NOMO-1 (cell line): Measurements from ENCODE around the gene PPM1K.

Experiments used
- DNase-seq, 2 experiments: peaks; one replicate each; lab custom pipeline; 2025; ENCODE audit not compliant: unreplicated experiment in 2 of 2; lab: John Stamatoyannopoulos, UW

PPM1K gene

DNA sequence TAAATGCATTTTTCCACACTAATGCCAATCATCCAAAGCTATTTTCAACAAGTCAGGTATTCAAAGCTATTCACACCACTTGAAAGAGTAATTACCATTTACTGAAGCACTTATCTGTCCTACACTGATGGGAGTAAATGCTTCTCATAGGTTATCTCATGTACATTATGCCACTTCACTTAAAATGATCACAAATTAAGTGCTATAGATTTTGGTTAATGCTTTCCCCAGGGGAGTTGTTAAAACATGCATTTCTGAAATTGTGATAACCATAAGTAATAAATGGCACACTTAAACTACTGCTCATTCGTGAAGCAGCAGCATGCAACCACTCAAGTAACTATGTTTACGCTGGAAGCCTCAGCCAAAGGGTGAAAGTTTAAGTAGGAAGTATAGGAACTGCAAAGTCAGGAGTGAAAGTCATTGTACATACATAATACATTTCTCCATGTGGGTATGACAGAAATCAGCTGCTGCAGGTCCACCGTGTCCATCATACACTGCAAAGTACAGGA lies 6.6 kb downstream of the PPM1K start:
- no peak for DNase-seq

DNA sequence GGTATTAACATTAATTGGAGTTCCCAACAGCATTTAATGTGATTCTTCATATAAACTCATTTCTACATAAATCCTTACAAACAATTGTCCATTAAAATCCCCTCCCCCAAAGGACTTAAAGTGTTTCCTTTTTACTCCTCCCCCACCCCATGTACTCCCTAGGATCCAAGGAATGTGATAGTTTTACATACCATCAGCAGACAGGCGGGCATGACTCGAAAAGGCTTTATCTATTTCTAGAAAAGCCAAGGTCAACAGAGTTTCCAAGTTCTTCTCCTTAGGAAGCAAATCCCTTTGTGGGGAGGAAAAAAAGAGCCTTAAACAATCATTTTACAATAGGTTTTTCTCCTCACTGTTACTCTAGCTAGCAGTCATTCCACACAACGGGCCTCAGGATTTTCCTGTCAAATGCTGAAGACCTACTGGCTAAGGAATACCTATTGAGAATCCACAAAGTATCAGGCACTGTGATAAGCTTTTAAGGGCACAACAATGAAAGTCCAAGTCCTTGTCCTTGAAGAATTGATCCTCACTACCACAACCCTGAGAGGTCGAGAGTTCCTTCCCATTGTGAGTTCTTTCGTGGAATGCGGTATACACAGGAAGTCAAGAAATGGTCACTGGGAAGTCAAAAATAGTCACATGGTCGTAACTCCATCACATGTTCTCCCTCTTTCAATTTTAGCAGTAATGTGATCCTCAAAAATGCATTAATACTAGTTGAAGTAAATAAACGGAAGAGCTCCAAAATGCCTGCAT lies 7.2 kb downstream of the PPM1K start:
- no peak for DNase-seq

DNA sequence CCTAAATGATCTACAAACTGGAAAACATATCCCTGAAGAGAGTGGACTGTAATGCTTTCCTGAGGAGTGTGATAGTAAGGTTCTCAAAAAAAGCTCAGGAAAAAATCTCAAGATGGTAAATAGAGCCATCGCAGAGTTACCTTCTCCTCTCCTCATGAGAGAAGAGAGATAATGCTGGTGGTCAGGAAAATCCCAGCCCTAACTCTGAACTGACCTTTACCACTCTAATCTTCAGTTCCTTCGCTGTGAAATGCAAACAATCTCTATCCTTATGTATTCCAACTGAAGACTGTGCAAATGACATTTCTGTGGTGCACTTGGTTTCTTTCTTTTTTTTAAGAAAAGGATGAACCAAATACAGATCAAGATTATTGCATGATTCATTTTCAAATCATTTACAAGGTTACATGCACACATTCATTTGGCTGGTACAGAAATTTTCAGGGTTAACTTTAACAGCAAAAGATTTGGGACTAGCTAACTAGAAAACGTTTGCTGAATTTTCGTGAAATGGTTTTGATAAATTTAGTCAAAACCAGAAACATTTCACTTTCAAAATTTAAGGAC lies 8.3 kb downstream of the PPM1K start:
- no peak for DNase-seq

DNA sequence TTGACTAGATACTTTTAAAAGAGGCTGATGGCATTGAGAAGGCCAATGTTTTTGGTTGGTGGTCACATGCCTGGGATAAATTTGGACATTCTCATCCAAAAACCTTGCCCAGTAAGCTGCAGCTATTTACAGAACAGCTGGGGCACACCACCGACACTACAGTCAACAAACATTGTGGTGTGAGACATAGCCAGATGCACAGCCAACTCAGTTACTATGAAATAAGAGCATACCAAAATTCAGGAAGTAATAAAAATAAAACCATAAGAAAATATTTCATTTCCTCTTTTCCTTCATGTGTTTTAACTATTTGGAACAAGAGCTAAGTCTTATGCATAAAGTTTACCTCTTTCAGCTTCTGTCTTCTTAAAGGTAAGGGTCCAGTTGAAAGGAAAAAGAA lies 8.8 kb downstream of the PPM1K start:
- peak; percentile 75 to 92 for DNase-seq

DNA sequence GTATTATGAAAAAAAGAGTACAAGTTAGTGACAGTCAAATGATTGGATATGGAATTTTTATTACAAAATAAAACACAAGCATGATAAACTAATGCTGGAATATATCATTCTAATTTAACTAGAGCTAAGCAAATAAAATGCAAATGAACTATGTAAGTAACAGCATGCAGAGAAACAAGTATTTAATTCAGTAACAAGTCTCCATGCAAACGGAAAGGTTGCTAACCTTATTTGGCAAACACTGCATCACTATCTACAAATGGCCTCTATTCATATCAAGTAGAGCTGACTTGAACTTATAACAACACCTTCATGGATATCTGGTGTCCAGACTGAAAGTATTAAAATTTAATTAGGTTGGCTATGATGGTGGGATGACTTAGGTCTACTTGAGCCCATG lies 15.4 kb downstream of the PPM1K start:
- no peak for DNase-seq

DNA sequence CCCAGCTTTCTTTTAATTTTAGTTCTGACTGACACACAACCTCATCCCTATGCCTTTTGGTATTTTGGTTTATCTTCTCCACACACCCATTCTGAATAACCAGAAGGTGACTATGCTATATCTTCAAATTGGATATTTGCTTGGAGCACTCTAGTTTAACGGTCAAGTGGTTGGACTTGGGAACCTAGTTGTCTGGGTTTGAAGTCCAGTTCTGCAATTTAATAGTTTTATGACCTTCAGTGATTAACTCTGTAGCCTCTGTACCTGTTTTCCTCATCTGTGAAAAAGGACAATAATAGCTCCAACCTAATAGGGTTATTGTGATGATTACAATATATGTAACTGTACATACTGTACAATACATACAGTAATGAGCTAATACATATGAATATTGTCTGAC lies 20.0 kb downstream of the PPM1K start:
- DNase-seq: no peak

DNA sequence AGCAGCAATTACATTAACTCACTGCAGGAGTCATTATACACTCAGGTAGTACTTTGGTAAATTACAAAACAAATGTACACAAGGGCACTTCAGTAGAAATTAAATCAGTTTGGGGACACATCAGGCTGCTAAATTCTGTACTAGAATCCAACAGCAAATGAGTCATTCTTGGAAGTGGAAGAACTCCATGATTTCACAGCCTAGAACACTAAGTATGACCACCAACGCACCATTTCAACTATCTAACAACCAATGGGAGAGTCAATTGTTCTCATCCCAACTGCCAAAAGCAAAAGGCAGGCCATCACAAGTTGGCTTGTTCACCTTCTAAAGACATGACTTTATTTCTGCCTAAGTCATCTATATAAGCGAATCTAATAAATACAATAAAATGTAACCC lies 26.6 kb downstream of the PPM1K start:
- no peak for DNase-seq

DNA sequence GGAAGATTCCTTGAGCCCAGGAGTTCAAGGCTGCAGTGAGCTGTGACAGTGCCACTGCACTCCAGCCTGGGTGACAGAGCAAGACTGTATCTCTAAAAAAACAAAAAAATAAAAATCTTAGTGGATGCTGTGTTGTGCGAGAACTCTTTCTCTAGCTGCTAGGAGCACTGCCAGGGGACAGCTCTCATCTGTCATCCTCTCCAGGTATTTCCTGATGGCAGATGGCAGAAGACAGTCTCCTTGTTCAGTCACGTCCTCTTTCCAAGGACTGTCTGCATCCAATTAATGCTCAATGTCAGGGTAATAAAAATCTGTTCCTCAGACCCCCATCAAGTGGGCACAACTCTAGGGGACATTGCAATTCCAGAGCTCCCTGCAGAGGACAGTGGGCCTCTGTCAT lies 29.2 kb downstream of the PPM1K start:
- DNase-seq: no peak

DNA sequence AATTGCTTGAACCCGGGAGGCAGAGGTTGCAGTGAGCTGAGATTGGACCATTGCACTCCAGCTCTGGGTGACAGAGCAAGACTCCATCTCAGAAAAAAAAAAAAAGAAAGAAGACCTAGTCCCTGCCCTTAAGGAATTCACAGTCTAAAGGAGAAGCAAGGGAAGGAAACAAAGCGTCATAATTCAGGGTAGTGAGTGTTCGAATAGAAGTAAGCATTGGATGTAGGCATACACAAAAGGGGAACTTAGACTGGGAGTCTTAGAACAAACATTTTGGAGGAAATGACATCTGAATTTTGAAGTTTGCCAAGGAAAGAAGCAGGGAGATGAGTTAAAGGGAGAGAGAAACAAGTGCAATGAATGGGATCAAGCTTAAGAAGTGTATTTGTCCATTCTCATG lies 32.4 kb downstream of the PPM1K start:
- DNase-seq: peak in 1 of 2 experiments; percentile 0

DNA sequence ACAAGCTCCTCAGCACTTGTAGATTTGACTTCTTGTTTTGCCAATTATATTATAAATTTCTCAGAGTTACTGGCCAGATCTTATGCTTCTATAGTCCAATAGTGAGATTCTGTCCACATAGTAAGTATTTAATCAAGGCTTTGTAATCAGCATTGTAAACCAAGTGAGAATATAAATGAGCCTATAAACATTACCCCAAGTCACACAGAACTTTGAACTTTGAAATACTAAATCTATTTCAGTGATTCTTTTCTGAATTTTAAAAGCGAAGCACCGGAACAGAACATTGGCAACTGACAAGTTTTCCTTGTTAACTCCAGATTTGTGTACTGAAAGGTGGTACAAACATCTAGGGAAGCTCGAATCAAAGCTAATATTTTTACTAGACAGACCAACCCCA lies 37.2 kb downstream of the PPM1K start:
- no peak for DNase-seq

DNA sequence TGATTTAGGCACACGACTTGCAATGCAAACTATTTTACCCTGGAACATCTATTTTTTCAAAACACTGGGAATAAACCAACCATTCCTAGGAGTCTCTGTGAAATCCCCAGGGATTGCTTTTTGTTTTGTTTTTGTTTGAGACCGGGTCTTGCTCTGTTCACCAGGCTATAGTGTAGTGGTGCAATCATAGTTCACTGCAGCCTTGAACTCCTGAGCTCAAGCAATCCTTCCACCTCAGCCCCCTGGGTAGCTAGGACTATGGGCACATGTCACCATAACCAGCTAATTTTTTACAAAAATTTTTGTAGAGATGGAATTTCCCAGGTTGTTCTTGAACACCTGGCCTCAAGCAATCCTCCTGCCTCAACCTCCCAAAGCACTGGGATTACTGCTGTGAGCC lies 37.8 kb downstream of the PPM1K start:
- no peak for DNase-seq

DNA sequence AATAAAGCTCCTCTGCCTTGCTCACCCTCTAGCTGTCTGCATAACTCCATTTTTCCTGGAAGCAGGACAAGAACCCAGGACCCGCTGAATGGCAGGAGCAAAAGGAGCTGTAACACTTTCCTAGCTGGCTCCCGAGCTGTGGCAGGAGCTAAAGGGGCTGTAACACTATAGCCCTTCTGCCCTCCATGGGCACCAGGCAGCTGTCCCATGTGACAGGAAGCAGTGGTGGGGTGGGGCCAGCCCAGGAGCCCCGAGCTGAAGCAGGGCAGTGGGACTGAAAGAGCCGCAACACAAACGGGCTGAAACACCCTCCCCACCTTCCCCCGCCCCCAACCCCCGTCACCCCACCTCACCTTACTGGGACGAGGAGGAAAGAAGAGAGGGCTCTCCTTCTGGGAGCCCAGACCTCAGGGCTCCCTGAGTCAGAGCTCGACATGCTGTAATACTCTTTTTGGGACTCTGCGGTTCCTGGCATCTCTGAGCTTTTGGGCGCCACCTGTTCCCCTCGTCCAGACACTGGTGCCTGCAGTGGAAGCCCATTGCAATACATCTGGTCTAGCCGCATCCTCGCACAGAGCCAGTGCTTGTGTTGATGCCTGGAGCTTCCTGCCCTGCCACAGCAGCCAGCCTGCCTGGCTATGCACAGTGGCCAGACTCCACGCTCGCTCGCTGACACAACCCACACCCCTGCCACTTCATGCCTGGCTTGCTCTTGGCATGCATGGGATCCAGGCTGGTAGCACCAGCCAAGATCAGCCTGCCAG lies 39.4 kb downstream of the PPM1K start:
- DNase-seq: no peak

DNA sequence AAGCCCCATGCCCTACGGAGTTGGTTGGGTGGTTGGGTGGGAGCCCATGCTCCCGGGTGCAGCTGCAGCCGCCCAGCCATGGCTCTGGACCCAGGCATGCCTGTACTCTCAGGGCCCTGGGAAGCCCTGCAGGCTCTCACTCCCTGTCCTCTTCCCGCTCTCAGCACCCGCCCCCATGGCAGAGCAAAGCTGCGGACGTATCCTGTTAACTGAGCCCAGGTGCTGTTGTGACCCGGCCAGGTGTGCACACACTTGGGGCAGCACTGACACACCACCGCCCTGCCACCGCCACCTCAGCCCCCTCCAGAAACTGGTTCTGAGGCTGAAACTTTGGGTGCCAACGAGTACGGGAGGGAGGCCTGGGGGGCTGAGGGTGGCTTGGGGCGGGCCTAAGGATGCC lies 40.3 kb downstream of the PPM1K start:
- DNase-seq: no peak

DNA sequence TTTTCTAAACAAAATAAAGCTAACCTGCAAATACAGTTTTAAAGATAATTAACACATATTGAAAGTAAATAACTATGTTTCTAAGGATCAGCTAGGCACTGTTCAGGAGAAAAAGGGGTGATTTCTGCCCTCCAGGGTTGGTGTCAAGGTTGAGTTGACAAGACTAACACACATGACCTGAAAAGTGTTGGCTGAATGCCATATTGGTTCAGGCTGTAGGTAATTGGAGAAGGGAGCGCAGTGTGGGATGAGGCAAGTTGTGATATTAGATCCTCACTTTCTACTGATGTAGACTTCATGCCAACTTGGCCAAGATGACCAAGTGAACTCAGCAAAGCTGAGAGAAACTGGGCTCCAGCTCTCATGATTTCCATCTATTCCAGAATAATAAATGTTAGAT lies 42.2 kb downstream of the PPM1K start:
- no peak for DNase-seq

DNA sequence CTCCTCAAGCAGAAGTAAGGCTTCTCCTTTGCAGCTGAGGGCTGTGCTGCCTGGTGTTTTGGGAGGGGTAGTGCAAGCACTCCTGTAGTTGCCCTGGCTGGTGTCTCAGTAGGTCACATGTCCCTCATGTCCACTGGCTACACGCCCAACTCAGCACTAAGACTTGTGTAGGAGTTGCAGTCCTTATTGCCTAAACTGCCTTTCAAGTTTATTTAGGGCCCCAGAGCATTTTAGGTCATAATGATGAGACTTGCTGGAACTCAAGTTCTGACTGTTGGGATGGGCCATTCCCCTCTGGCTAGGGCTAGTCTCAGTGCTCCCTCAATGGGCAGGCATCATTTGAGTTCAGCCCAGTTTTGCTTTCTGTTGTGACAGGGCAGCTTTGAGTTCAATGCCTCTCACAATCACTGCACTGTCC lies 44.1 kb downstream of the PPM1K start:
- DNase-seq: no peak

DNA sequence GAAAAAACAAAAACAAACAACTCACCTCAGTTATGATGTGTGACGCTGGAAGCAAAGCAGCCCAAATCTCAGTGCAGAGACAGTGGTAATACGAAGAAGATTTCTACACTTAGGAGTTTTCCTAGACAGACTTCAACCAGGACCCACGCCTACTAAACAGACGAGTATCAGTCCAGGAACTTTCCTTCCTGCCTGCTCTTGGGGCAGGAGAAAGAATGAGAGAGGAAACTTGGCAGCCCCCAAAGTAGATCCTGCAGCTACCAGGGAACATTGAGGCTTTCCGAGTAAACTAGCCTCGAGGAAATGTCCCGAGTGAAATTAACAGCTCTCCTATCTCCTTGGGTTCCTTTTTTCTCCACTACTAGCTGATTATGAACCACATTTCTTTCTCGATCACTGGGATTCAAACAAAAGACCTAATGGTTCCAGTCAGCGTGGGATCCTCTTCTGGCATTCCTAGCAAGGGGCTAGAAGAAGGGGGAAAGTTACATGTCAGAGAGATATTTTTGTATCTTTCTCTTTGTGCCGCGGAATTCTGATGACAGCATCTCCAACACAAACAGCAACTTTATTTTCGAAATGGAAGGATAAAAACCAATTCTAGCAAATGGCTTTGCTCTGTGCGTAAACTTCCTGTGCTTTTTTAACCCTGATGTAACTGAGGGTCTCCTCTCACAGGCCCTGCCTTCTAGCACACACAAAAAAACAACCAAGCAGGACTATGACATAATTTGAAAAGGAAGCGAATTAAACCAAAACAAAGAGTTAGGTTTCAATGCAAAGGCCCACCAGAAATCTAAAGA lies 53.2 kb downstream of the PPM1K start:
- no peak for DNase-seq

DNA sequence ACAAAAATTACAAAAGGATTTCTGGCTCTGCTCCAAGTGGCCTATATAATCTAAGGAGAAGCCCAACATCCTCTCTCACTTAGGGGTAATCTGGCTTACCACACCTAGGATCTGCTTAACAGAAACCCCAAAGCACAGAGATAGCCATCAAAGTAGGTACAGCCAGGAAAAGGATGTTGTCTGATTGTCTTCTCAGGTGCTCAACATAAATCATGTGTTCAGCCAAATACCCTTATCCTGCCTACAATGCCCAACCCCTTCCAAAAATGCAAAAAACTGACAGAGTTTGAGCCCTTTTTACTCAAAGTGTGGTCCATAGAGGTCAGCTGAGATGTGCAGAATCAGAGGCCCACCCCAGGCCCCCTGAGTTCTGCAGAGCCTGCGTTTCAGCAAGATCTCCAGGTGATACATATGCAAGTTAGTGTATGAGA lies 53.9 kb downstream of the PPM1K start:
- no peak for DNase-seq

DNA sequence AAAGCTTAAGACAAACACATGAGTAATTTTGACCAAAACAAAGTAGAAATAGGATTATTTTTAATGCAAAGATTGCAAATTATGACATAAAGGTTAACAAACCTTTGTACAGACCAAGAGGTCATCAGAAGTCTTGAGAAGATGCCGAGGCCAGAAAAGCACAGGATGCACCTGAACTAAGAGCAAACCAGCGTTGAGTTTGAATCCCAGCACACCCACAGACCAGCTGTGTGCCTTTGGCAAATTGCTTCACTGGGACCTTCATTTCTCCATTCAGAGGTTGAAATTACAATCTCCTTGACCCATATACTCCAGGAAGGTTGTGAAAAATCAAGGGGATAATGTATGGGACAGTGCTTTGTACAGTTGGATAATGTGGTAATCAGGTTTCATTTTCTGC lies 56.6 kb downstream of the PPM1K start:
- DNase-seq: no peak

DNA sequence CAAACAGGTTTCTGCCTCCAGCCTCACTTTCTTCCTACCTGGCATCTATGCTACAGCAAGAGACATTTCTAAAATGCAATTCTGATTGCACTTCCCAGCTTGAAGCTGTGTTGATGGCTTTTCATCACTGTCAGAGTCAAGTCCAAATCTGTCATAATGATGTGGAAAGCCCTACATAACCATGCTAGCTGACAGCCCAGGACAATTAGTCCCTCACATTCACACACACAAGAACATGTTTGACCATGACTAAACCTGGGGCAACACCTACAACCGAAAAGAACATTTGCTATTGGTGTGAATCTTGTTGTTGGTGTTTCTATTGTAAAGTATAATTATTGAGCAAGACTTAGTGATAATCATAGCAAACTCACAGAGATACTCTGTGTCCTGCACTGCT lies 58.2 kb downstream of the PPM1K start:
- no peak for DNase-seq

DNA sequence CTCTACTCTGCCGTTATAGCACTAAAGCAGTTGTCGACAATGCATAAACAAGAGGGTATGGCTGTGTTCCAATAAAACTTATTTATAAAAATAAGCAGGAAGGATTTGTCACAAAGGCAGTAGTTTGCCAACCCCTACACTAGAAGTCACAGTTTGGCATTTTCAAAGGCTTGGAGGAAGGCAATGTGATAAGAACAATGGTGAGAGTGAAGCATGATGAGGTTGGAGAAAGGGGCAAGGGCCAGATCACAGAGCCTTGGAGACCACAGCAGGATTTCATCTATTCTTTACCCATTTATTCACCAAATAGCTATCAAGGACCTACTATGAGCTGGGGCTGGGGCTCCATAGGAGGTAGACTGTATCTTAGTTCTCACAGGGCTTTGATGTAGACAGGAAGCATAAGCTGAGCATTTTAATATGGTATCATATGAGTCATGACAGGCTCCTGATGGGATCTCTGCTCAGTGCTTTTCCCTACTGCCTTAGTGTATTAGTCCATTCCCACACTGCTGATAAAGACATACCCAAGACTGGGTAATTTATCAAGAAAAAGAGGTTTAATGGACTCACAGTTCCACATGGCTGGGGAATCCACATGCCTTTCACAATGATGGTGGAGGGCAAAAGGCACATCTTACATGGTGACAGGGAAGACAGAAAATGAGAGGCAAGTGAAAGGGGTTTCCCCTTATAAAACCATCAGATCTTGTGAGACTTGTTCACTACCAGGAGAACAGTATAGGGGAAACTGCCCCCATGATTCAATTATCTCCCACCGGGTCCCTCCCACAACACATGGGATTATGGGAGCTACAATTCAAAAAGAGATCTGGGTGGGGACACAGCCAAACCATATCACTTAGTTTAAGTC lies 58.9 kb downstream of the PPM1K start:
- no peak for DNase-seq
